HL-60 (cell line): ENCODE data around the gene LY86.

Source experiments
- CTCF ChIP-seq: IDR thresholded peaks from one replicate; pipeline ENCODE4 v1.5.1; 2011; ENCODE audit warnings: low read length, control low read depth, inconsistent platforms; ENCODE audit not compliant: insufficient read depth
- TF ChIP-seq, protein P1 (sequence below): IDR thresholded peaks from 2 replicates; pipeline ENCODE4 v1.6.1; 2012; ENCODE audit warnings: low read depth; ENCODE audit not compliant: insufficient replicate concordance

DNA sequence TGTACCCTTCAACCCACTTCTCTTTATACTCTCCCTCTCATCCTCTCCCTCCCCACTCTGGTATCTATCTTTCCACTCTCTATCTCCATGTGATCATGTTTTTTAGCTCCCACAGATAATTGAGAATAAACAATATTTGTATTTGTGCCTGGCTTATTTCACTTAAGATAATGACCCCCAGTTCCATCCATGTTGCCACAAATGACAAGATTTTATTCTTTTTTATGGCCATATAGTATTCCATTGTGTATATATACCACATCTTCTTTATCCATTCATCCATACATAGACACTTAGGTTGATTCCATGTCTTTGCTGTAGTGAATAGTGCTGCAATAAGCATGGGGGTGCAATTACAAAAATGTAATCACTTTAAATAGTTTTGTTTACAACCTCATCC, 62.3 kb downstream of the LY86 start:
- no peak for TF ChIP-seq CTCF
- TF ChIP-seq, protein P1, sequence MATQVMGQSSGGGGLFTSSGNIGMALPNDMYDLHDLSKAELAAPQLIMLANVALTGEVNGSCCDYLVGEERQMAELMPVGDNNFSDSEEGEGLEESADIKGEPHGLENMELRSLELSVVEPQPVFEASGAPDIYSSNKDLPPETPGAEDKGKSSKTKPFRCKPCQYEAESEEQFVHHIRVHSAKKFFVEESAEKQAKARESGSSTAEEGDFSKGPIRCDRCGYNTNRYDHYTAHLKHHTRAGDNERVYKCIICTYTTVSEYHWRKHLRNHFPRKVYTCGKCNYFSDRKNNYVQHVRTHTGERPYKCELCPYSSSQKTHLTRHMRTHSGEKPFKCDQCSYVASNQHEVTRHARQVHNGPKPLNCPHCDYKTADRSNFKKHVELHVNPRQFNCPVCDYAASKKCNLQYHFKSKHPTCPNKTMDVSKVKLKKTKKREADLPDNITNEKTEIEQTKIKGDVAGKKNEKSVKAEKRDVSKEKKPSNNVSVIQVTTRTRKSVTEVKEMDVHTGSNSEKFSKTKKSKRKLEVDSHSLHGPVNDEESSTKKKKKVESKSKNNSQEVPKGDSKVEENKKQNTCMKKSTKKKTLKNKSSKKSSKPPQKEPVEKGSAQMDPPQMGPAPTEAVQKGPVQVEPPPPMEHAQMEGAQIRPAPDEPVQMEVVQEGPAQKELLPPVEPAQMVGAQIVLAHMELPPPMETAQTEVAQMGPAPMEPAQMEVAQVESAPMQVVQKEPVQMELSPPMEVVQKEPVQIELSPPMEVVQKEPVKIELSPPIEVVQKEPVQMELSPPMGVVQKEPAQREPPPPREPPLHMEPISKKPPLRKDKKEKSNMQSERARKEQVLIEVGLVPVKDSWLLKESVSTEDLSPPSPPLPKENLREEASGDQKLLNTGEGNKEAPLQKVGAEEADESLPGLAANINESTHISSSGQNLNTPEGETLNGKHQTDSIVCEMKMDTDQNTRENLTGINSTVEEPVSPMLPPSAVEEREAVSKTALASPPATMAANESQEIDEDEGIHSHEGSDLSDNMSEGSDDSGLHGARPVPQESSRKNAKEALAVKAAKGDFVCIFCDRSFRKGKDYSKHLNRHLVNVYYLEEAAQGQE: no peak
